ENCODE results near the gene PDPR. TPM values are rescaled to one million over a fixed set of nuclear protein-coding genes. Genes with fewer than 3 reads are reported as not detected.

PDPR gene
- total and polyA plus RNA-seq, 2 of the 8 experiments (the other 6 are each of a cell fraction or from before 2014, with no cell fraction given), result 40.2 to 43.1 TPM

DNA sequence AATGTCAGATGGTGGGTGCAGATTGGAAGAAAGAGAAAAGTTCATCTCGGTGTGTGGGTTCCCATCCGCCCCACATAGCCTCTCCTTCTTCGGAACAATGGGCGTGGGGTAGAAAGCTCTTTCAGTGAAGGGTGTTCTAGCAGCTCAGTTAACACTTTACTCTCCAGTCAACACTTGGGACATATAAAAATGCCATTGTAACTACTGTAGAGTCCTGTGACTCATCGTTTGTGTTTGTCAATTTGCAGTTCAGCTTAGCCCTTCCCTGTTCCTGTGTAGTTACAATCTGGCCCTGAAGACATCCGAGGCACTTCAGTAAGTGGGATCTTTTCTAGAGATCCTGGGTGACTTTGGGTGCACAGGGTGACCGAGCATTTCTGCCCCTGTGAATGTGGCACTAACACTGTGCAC lies 47.9 kb downstream of the PDPR start:
- POLR2A ChIA-PET (ENCODE audit: partially characterized antibody), result interaction anchor here (0.6 to 4.1 kb wide), 6 partner anchors 9 to 179 kb away, joined by 3 to 19 read pairs (median 4); partner anchors contain the start of gene EXOSC6
- no peak for TF ChIP-seq SRF (IDR thresholded peaks at IDR 0.05; ENCODE audit: low read depth, low read length)
- no peak for TF ChIP-seq SIRT6 (IDR thresholded peaks at IDR 0.05; ENCODE audit: low read length)
- TF ChIP-seq KDM1A (IDR thresholded peaks at IDR 0.05; ENCODE audit: borderline replicate concordance, low read length), result no peak
- TF ChIP-seq USF2 (IDR thresholded peaks at IDR 0.05; ENCODE audit: low read length), result no peak
- TF ChIP-seq TBP (IDR thresholded peaks at IDR 0.05; ENCODE audit: low read depth, low read length), result no peak
- no peak for TF ChIP-seq RAD21 (IDR thresholded peaks at IDR 0.05 in 1 of 2, conservative IDR thresholded peaks at IDR 0.05 in 1 of 2; ENCODE audit: low read depth in 2 of 2, low read length in 2 of 2)
- no peak for TF ChIP-seq CBX8 (IDR thresholded peaks at IDR 0.05; ENCODE audit: borderline replicate concordance, low read depth, low read length)
- no peak for TF ChIP-seq CHD1 (IDR thresholded peaks at IDR 0.05; ENCODE audit: low read depth, low read length)
- no peak for TF ChIP-seq JUN (IDR thresholded peaks at IDR 0.05; ENCODE audit: low read depth, low read length)
- no peak for TF ChIP-seq ATF3 (IDR thresholded peaks at IDR 0.05; ENCODE audit: insufficient read depth, low read depth, low read length)
- TF ChIP-seq NRF1 (IDR thresholded peaks at IDR 0.05; ENCODE audit: low read depth, low read length), result no peak
- TF ChIP-seq BCL11A (IDR thresholded peaks at IDR 0.05; ENCODE audit: low read depth in 2 of 2, low read length in 2 of 2), result no peak
- no peak for TF ChIP-seq CEBPB (IDR thresholded peaks at IDR 0.05; ENCODE audit: low read depth, low read length)

More for the DNA sequence above, 47.9 kb downstream of the PDPR start:
- Histone ChIP-seq H3K27ac (ENCODE audit: low read depth, low read length) (no peak overlapping the region), H3K27me3 (replicated peaks in 1 of 4; ENCODE audit: control insufficient read depth in 3 of 4, extremely low read depth in 1 of 4, insufficient read depth in 3 of 4, low read length in 3 of 4) (no peaks in the 10 kb centered on the region), H2AFZ (ENCODE audit: low read length) (no peak overlapping the region), H3K4ac (replicated peaks; ENCODE audit: insufficient read length, low read depth, low read length) (no peak overlapping the region), H3K4me2 (ENCODE audit: insufficient read depth in 1 of 2, low read depth in 2 of 2, low read length in 2 of 2) (no peak overlapping the region), H2BK120ac (replicated peaks; ENCODE audit: low read depth, low read length) (no peak overlapping the region), H4K8ac (ENCODE audit: extremely low read depth, insufficient read depth, low read length) (no peak overlapping the region), H2BK5ac (ENCODE audit: low read depth, low read length) (no peak overlapping the region), H2BK15ac (ENCODE audit: low read length) (no peak overlapping the region), H3K14ac (ENCODE audit: insufficient read length) (no peak overlapping the region), H3K4me3 (ENCODE audit: extremely low read depth in 1 of 4, insufficient read depth in 2 of 4, low read depth in 3 of 4, low read length in 4 of 4) (no peak overlapping the region), H3K23me2 (ENCODE audit: low read depth, low read length) (no peaks in the 10 kb centered on the region; the same call in 1 of the 2 replicates), H3K23ac (ENCODE audit: insufficient read length) (no peak overlapping the region), H3K56ac (replicated peaks; ENCODE audit: insufficient read length, low read depth, low read length) (no peak overlapping the region), H3K79me2 (ENCODE audit: control insufficient read depth in 1 of 2, insufficient read depth in 2 of 2, low read length in 2 of 2) (no peaks in the 10 kb centered on the region), H4K91ac (replicated peaks; ENCODE audit: insufficient read length, low read length) (no peak overlapping the region), H4K20me1 (replicated peaks in 1 of 2; ENCODE audit: control insufficient read depth in 1 of 2, insufficient read depth in 2 of 2, low read length in 2 of 2) (peaks cover 0 to 2% of the 10 kb centered on the region in 2 experiments), H2AK5ac (ENCODE audit: low read depth, low read length) (no peak overlapping the region), H3K36me3 (ENCODE audit: control insufficient read depth in 2 of 4, insufficient read depth in 4 of 4, low read length in 3 of 4) (peaks cover 18 to 52% (median 35%) of the 10 kb centered on the region in 4 experiments), H4K5ac (ENCODE audit: insufficient read length, low read depth, low read length) (no peak overlapping the region), H3K9ac (replicated peaks in 1 of 4; ENCODE audit: extremely low read depth in 1 of 4, low read depth in 3 of 4, low read length in 3 of 4) (no peak overlapping the region), H3K9me3 (ENCODE audit: insufficient read depth in 2 of 2, low read depth in 1 of 2, low read length in 1 of 2) (no peaks in the 10 kb centered on the region), H3K18ac (ENCODE audit: extremely low read depth, low read length) (no peak overlapping the region), H3K4me1 (replicated peaks in 1 of 4; ENCODE audit: control insufficient read depth in 3 of 4, insufficient read depth in 4 of 4, low read length in 3 of 4) (no peaks in the 10 kb centered on the region), H3K79me1 (ENCODE audit: low read depth, low read length) (no peaks in the 10 kb centered on the region), H2BK20ac (ENCODE audit: low read length) (no peak overlapping the region), H2BK12ac (ENCODE audit: low read depth, low read length) (no peak overlapping the region)
- CTCF ChIA-PET (ENCODE audit: partially characterized antibody), result interaction anchor here (0.6 to 3.0 kb wide), 6 partner anchors 9 to 97 kb away, joined by 3 to 14 read pairs (median 4); partner anchors contain the start of gene EXOSC6
- no peak for DNase-seq (ENCODE audit: low read depth in 1 of 2, low spot score in 2 of 2)
- no peak for FAIRE-seq
- 80% methylated on average over 7 of the region's 7 CpGs; no CpG with 5 or more reads in 1 of the 2 experiments for WGBS, 2 experiments (ENCODE audit: extremely low coverage in 1 of 2, insufficient coverage in 1 of 2, insufficient read length in 1 of 2, insufficient replicate concordance in 2 of 2, low coverage in 1 of 2, low lambda C conversion rate in 2 of 2, missing lambda C conversion rate in 1 of 2)
